K562 (cell line): ENCODE measurements around the gene ITGA7. TPM values are rescaled to one million over a fixed set of nuclear protein-coding genes. Genes with fewer than 3 reads are reported as not detected.
A peak's percentile ranks its signal among the peaks of the same experiment; 100 is the strongest.

Experiments
- ATAC-seq: fragments of 200-7000 bp; cut with Tn5 transposase; 3 replicates; pipeline ENCODE4 v1.9.1; 2020; ENCODE audit warnings: moderate library complexity
- BruUV-seq: library from RNA; stranded (reverse); fragments of 400-500 nt; replicated peaks from 2 replicates; lab custom pipeline; 2021; lab: Mats Ljungman, UMichigan
- CTCF ChIA-PET: fragments of 300-600 bp; formaldehyde crosslinking; extraction: SDS; loops from one replicate; lab custom pipeline; 2021; ENCODE audit warnings: low intra/inter-chr PET ratio; lab: Yijun Ruan, JAX
- POLR2A ChIA-PET: fragments of 300-600, 350-650 bp; sonication (Branson Sonifier 250); formaldehyde crosslinking; extraction: SDS; loops from one replicate; lab custom pipeline; 2021; ENCODE audit warnings: antibody characterized with exemption, inconsistent platforms; lab: Yijun Ruan, JAX
- DNase-seq, 4 experiments: peaks; one replicate each; pipeline versions ENCODE4 v3.0.0 to v3.0.0-alpha.2; 2011 to 2018; ENCODE audit warnings: low spot score in 3 of 4, mixed read lengths in 3 of 4; ENCODE audit errors: extremely low read depth in 1 of 4
- FAIRE-seq: peaks from 2 replicates; lab custom pipeline; 2011; peaks lifted over from hg19 to GRCh38; lab: Jason Lieb, UNC
- H2AFZ ChIP-seq: 2 replicates; pipeline ENCODE4 v1.6.0; 2011; ENCODE audit warnings: low read depth, low read length, control low read depth, inconsistent platforms
- H3K27ac ChIP-seq: fragments of 200-600 bp; 3 replicates; pipeline ENCODE4 v1.8.0; 2011; ENCODE audit warnings: low read depth, mild to moderate bottlenecking, control low read depth, inconsistent platforms, low read length, moderate library complexity, mixed read lengths; ENCODE audit errors: extremely low read depth
- H3K27me3 ChIP-seq, 2 experiments: fragments of 300-600 bp in 1 of 2; 2 replicates in 1 of 2; 3 replicates in 1 of 2; pipeline versions ENCODE4 v1.6.0 to v1.8.0; 2011; ENCODE audit warnings: inconsistent platforms in 2 of 2, low read length in 2 of 2, mild to moderate bottlenecking in 1 of 2, mixed read lengths in 1 of 2, moderate library complexity in 1 of 2; ENCODE audit not compliant: control insufficient read depth in 2 of 2, insufficient read depth in 2 of 2
- H3K36me3 ChIP-seq: fragments of 300-600 bp; 3 replicates; pipeline ENCODE4 v1.8.0; 2011; ENCODE audit warnings: mild to moderate bottlenecking, low read length, inconsistent platforms; ENCODE audit not compliant: control insufficient read depth, insufficient read depth
- H3K4me1 ChIP-seq, 2 experiments: fragments of 200-600 bp in 1 of 2; replicated peaks in 1 of 2; 2 replicates in 1 of 2; 3 replicates in 1 of 2; pipeline versions ENCODE4 v1.5.1 to v1.8.0; 2011; ENCODE audit warnings: inconsistent platforms in 2 of 2, low read length in 2 of 2, mild to moderate bottlenecking in 1 of 2, mixed read lengths in 1 of 2, moderate library complexity in 1 of 2; ENCODE audit not compliant: control insufficient read depth in 2 of 2, insufficient read depth in 2 of 2
- H3K4me2 ChIP-seq: 2 replicates; pipeline ENCODE4 v1.6.1; 2011; ENCODE audit warnings: low read length, control low read depth, inconsistent platforms, mixed read lengths; ENCODE audit not compliant: insufficient read depth
- H3K4me3 ChIP-seq: fragments of 200-600 bp; sonication (generic), shearing (Covaris generic); 2 replicates; pipeline ENCODE4 v1.5.1; 2016; ENCODE audit warnings: control low read depth, inconsistent platforms
- H3K79me2 ChIP-seq: fragments of 200-600 bp; 3 replicates; pipeline ENCODE4 v1.8.0; 2011; ENCODE audit warnings: low read length, inconsistent platforms; ENCODE audit not compliant: control insufficient read depth, insufficient read depth
- H3K9ac ChIP-seq, 2 experiments: 2 replicates each; pipeline versions ENCODE4 v1.6.0 to v1.6.1; 2011; ENCODE audit warnings: low read depth in 2 of 2, low read length in 2 of 2, control low read depth in 1 of 2, inconsistent platforms in 1 of 2, mild to moderate bottlenecking in 1 of 2, mixed read lengths in 1 of 2; ENCODE audit not compliant: insufficient read depth in 1 of 2
- H3K9me1 ChIP-seq: one replicate; pipeline ENCODE4 v1.6.0; 2011; ENCODE audit warnings: inconsistent platforms, mild to moderate bottlenecking, low read length, moderate library complexity; ENCODE audit not compliant: control insufficient read depth, insufficient read depth
- H3K9me3 ChIP-seq: replicated peaks from 2 replicates; pipeline ENCODE4 v1.5.1; 2011; ENCODE audit warnings: low read depth, low read length, inconsistent platforms; ENCODE audit not compliant: control insufficient read depth, insufficient read depth
- H4K20me1 ChIP-seq: replicated peaks from 2 replicates; pipeline ENCODE4 v1.6.1; 2011; ENCODE audit warnings: low read length, inconsistent platforms, mixed read lengths; ENCODE audit not compliant: control insufficient read depth, insufficient read depth
- CEBPB ChIP-seq: fragments of 450-650 bp; IDR thresholded peaks from 2 replicates; pipeline ENCODE4 v1.6.1; 2016; ENCODE audit warnings: missing genetic modification characterization, missing compliant biosample characterization
- CEBPG ChIP-seq, 3 experiments: fragments of 200-800 bp in 1 of 3; sonication (Bioruptor generic) in 1 of 3; sonication (generic) in 1 of 3; formaldehyde crosslinking in 1 of 3; IDR thresholded peaks in 2 of 3; conservative IDR thresholded peaks in 1 of 3; 2 replicates each; pipeline versions ENCODE4 v1.6.1 to v1.8.0; 2016 to 2022; ENCODE audit warnings: missing compliant biosample characterization in 2 of 3, missing genetic modification characterization in 2 of 3, mild to moderate bottlenecking in 1 of 3, missing genetic modification reagents in 1 of 3
- TSHZ1 ChIP-seq: fragments of 250-450 bp; sonication (Bioruptor Pico); IDR thresholded peaks from 2 replicates; pipeline ENCODE4 v1.4.0; 2020; ENCODE audit warnings: mild to moderate bottlenecking, moderate library complexity
- WGBS: fragments of 100-300 bp; shearing (Covaris generic); methylation state at CpG from one replicate; pipeline ENCODE4 v1.1.6; 2016; ENCODE audit warnings: low coverage, mixed read lengths; ENCODE audit not compliant: insufficient coverage; ENCODE audit errors: missing lambda C conversion rate; 5-methylcytosine and 5-hydroxymethylcytosine counted together
- in situ Hi-C: fragments of 300-500 bp; cut with MboI; formaldehyde crosslinking; loops from 4 replicates; pipeline ENCODE4 v1.15.0; 2018; ENCODE audit warnings: inconsistent platforms, mixed read lengths
- intact Hi-C: fragments of 100-400 bp; cut with micrococcal nuclease; formaldehyde crosslinking; loops from 2 replicates; pipeline ENCODE4 v1.14.2; 2022
- polyA plus RNA-seq, 8 experiments: library from polyadenylated mRNA; depleted of rRNA in 4 of 8; stranded (reverse) in 5 of 8; unstranded in 3 of 8; fragments of >200 nt; fragmentation: Nextera tagmentation in 2 of 8; fragmentation: Illumina TruSeq in 1 of 8; extraction: Ambion mirVana in 2 of 8; extraction: Trizol in 1 of 8; gene quantifications; 2 replicates each; pipeline versions ENCODE4 v1.2.1 to v1.2.3, GENCODE V29; 2011 to 2014; ENCODE audit warnings: inconsistent platforms in 1 of 8, missing spikeins in 1 of 8
- total RNA-seq, 7 experiments: library from RNA; depleted of rRNA in 6 of 7; stranded (reverse); fragments of >200 nt in 6 of 7; fragmentation: Illumina TruSeq in 2 of 7; extraction: Trizol in 2 of 7; gene quantifications; 2 replicates each; pipeline versions ENCODE4 v1.2.1 to v1.2.3, GENCODE V29; 2011 to 2021; ENCODE audit warnings: low replicate concordance in 1 of 7

Gene ITGA7
- total and polyA plus RNA-seq, 9 of the 15 experiments (the other 6 are each of a cell fraction or from before 2014, with no cell fraction given): 0.11 to 2.3 (median 0.56) TPM; not detected in 1

- H3K36me3 ChIP-seq: no peaks in the 10 kb centered on the region
- CTCF ChIA-PET: no interaction called here
- H3K4me3 ChIP-seq: no peak overlapping the region
- H3K4me1 ChIP-seq: peaks cover 0 to 5% of the 10 kb centered on the region in 2 experiments; a peak in 2 of 5 replicates
- H3K79me2 ChIP-seq: no peaks in the 10 kb centered on the region
- peak; percentile 68 for TF ChIP-seq CEBPB
- no peak for TF ChIP-seq CEBPG (CRISPR knock-in tag; IDR thresholded peaks at IDR 0.05)
- TF ChIP-seq CEBPG (tag; conservative IDR thresholded peaks at IDR 0.05 in 1 of 2, IDR thresholded peaks at IDR 0.05 in 1 of 2): peak in 1 of 2 experiments; percentile 35; a peak in 1 of 4 replicates
- no peak for TF ChIP-seq TSHZ1 (CRISPR knock-in tag)
- POLR2A ChIA-PET: no interaction called here
- in situ Hi-C loops (no loop called here), intact Hi-C loops (no loop called here)
- WGBS: 3% methylated on average over 6 of the region's 6 CpGs
- no peaks in the 10 kb centered on the region for H3K9me1 ChIP-seq
- peaks cover 2 to 19% of the 10 kb centered on the region in 2 experiments; a peak in 4 of 5 replicates for H3K27me3 ChIP-seq
- FAIRE-seq: no peak
- H3K27ac ChIP-seq: no peak overlapping the region
- no peak for DNase-seq
- BruUV-seq: no TSS peak
- no peak overlapping the region for H2AFZ ChIP-seq
- H3K9me3 ChIP-seq: no peaks in the 10 kb centered on the region
- no peak overlapping the region for H3K9ac ChIP-seq
- ATAC-seq: no peak
- H3K4me2 ChIP-seq: no peak overlapping the region
- no peaks in the 10 kb centered on the region for H4K20me1 ChIP-seq
These were observed 31.0 kb downstream of the ITGA7 start for GRCh38 chr12:55676707-55677106.
